HEK293 (cell line): ENCODE data around the gene FBLN5.
A peak's percentile ranks its signal among the peaks of the same experiment; 100 is the strongest.

Experiments used
- CTCF ChIA-PET: fragments of 350-600 bp; formaldehyde crosslinking; extraction: SDS; loops from one replicate; lab custom pipeline; 2021; ENCODE audit warnings: antibody characterized with exemption; lab: Yijun Ruan, JAX
- POLR2A ChIA-PET: fragments of 300-600 bp; formaldehyde crosslinking; extraction: SDS; loops from one replicate; lab custom pipeline; 2020; ENCODE audit warnings: antibody characterized with exemption, inconsistent platforms; lab: Yijun Ruan, JAX
- H3K27ac ChIP-seq: fragments of 200-500 bp; sonication (Bioruptor generic); 2 replicates; pipeline ENCODE4 v1.5.1; 2014; ENCODE audit warnings: low read depth, low read length, control low read depth, inconsistent platforms; ENCODE audit errors: extremely low read depth
- H3K36me3 ChIP-seq, 2 experiments: fragments of 200-500 bp in 1 of 2; sonication (Bioruptor generic) in 1 of 2; 1 replicate in 1 of 2; 2 replicates in 1 of 2; pipeline ENCODE4 v1.5.1; 2014 to 2017; ENCODE audit warnings: inconsistent platforms in 2 of 2, low read length in 2 of 2; ENCODE audit not compliant: control insufficient read depth in 2 of 2, insufficient read depth in 1 of 2
- H3K4me1 ChIP-seq: fragments of 200-500 bp; sonication (Bioruptor generic); 2 replicates; pipeline ENCODE4 v1.5.1; 2014; ENCODE audit warnings: mild to moderate bottlenecking, low read length, inconsistent platforms; ENCODE audit not compliant: control insufficient read depth, insufficient read depth
- H3K4me3 ChIP-seq: 2 replicates; pipeline ENCODE4 v1.5.1; 2011; ENCODE audit warnings: low read depth, mild to moderate bottlenecking, control low read depth, low read length, moderate library complexity
- H3K9me3 ChIP-seq: fragments of 200-500 bp; sonication (Bioruptor generic); 2 replicates; pipeline ENCODE4 v1.5.1; 2014; ENCODE audit warnings: low read depth, low read length, inconsistent platforms; ENCODE audit not compliant: control insufficient read depth, insufficient read depth
- BCL11B ChIP-seq: fragments of 450-650 bp; formaldehyde crosslinking; IDR thresholded peaks from 2 replicates; pipeline ENCODE4 v1.5.1; 2016; ENCODE audit warnings: low read depth, missing biosample characterization, missing genetic modification characterization
- BCL6B ChIP-seq: fragments of 450-650 bp; formaldehyde crosslinking; IDR thresholded peaks from 2 replicates; pipeline ENCODE4 v1.5.1; 2017; ENCODE audit warnings: missing biosample characterization, missing genetic modification characterization
- EGR2 ChIP-seq: fragments of 450-650 bp; formaldehyde crosslinking; IDR thresholded peaks from 2 replicates; pipeline ENCODE4 v1.5.1; 2016; ENCODE audit warnings: low read depth, missing biosample characterization, missing genetic modification characterization
- FEZF1 ChIP-seq: fragments of 450-650 bp; formaldehyde crosslinking; IDR thresholded peaks from 2 replicates; pipeline ENCODE4 v1.5.1; 2016; ENCODE audit warnings: missing biosample characterization, missing genetic modification characterization
- INSM2 ChIP-seq: fragments of 450-650 bp; formaldehyde crosslinking; IDR thresholded peaks from 2 replicates; pipeline ENCODE4 v1.5.1; 2016; ENCODE audit warnings: missing biosample characterization, missing genetic modification characterization
- KLF17 ChIP-seq: fragments of 450-650 bp; formaldehyde crosslinking; IDR thresholded peaks from 2 replicates; pipeline ENCODE4 v1.5.1; 2016; ENCODE audit warnings: missing biosample characterization, missing genetic modification characterization
- KLF9 ChIP-seq: fragments of 450-650 bp; formaldehyde crosslinking; IDR thresholded peaks from 2 replicates; pipeline ENCODE4 v1.5.1; 2016; ENCODE audit warnings: missing biosample characterization, missing genetic modification characterization, low read depth
- OVOL3 ChIP-seq: fragments of 450-650 bp; formaldehyde crosslinking; IDR thresholded peaks from 2 replicates; pipeline ENCODE4 v1.5.1; 2016; ENCODE audit warnings: missing biosample characterization, missing genetic modification characterization
- REPIN1 ChIP-seq: fragments of 450-650 bp; formaldehyde crosslinking; IDR thresholded peaks from 2 replicates; pipeline ENCODE4 v1.5.1; 2017; ENCODE audit warnings: missing biosample characterization, missing genetic modification characterization, low read depth
- SP3 ChIP-seq: fragments of 450-650 bp; formaldehyde crosslinking; IDR thresholded peaks from 2 replicates; pipeline ENCODE4 v1.5.1; 2016; ENCODE audit warnings: missing biosample characterization, missing genetic modification characterization
- ZBTB1 ChIP-seq: fragments of 450-650 bp; formaldehyde crosslinking; IDR thresholded peaks from 2 replicates; pipeline ENCODE4 v1.5.1; 2016; ENCODE audit warnings: missing biosample characterization, missing genetic modification characterization
- ZBTB20 ChIP-seq: fragments of 450-650 bp; formaldehyde crosslinking; IDR thresholded peaks from 2 replicates; pipeline ENCODE4 v1.5.1; 2016; ENCODE audit warnings: missing biosample characterization, missing genetic modification characterization
- ZFHX2 ChIP-seq: fragments of 450-650 bp; formaldehyde crosslinking; conservative IDR thresholded peaks from 2 replicates; pipeline ENCODE4 v1.5.1; 2016; ENCODE audit warnings: missing biosample characterization, missing genetic modification characterization
- ZNF114 ChIP-seq: fragments of 450-650 bp; formaldehyde crosslinking; IDR thresholded peaks from 2 replicates; pipeline ENCODE4 v1.5.0; 2017; ENCODE audit warnings: missing biosample characterization, missing genetic modification characterization
- ZNF138 ChIP-seq: fragments of 450-650 bp; formaldehyde crosslinking; IDR thresholded peaks from 2 replicates; pipeline ENCODE4 v1.5.1; 2016; ENCODE audit warnings: missing biosample characterization, missing genetic modification characterization, borderline replicate concordance
- ZNF146 ChIP-seq: fragments of 450-650 bp; formaldehyde crosslinking; IDR thresholded peaks from 2 replicates; pipeline ENCODE4 v1.5.1; 2016; ENCODE audit warnings: missing biosample characterization, missing genetic modification characterization
- ZNF416 ChIP-seq: fragments of 450-650 bp; formaldehyde crosslinking; IDR thresholded peaks from 2 replicates; pipeline ENCODE4 v1.5.1; 2016; ENCODE audit warnings: missing biosample characterization, missing genetic modification characterization
- ZNF433 ChIP-seq: fragments of 450-650 bp; formaldehyde crosslinking; IDR thresholded peaks from 2 replicates; pipeline ENCODE4 v1.5.1; 2016; ENCODE audit warnings: missing biosample characterization, missing genetic modification characterization, low read depth
- ZNF48 ChIP-seq: fragments of 450-650 bp; formaldehyde crosslinking; IDR thresholded peaks from 2 replicates; pipeline ENCODE4 v1.5.1; 2016; ENCODE audit warnings: missing biosample characterization, missing genetic modification characterization
- ZNF548 ChIP-seq: fragments of 450-650 bp; formaldehyde crosslinking; IDR thresholded peaks from 2 replicates; pipeline ENCODE4 v1.5.1; 2016; ENCODE audit warnings: missing biosample characterization, missing genetic modification characterization
- ZNF555 ChIP-seq: fragments of 450-650 bp; formaldehyde crosslinking; conservative IDR thresholded peaks from 2 replicates; pipeline ENCODE4 v1.5.1; 2017; ENCODE audit warnings: missing biosample characterization, mild to moderate bottlenecking, missing genetic modification characterization, inconsistent platforms
- ZNF596 ChIP-seq: fragments of 450-650 bp; IDR thresholded peaks from 2 replicates; pipeline ENCODE4 v1.5.0; 2018; ENCODE audit warnings: missing biosample characterization, mild to moderate bottlenecking, missing genetic modification characterization, moderate library complexity
- ZNF670 ChIP-seq: fragments of 450-650 bp; formaldehyde crosslinking; IDR thresholded peaks from 2 replicates; pipeline ENCODE4 v1.5.1; 2016; ENCODE audit warnings: missing biosample characterization, missing genetic modification characterization, low read depth
- ZNF707 ChIP-seq: fragments of 450-650 bp; formaldehyde crosslinking; IDR thresholded peaks from 2 replicates; pipeline ENCODE4 v1.5.1; 2016; ENCODE audit warnings: missing biosample characterization, missing genetic modification characterization
- ZNF785 ChIP-seq: fragments of 450-650 bp; formaldehyde crosslinking; IDR thresholded peaks from 2 replicates; pipeline ENCODE4 v1.5.1; 2016; ENCODE audit warnings: missing biosample characterization, missing genetic modification characterization
- ZSCAN16 ChIP-seq: fragments of 450-650 bp; formaldehyde crosslinking; IDR thresholded peaks from 2 replicates; pipeline ENCODE4 v1.5.1; 2016; ENCODE audit warnings: missing biosample characterization, missing genetic modification characterization

The FBLN5 gene

GRCh38 chr14:91857614-91858013 lies 89.9 kb downstream of the FBLN5 start:
- Histone ChIP-seq H3K36me3 (no peaks in the 10 kb centered on the region), H3K27ac (no peak overlapping the region), H3K4me1 (peaks cover 8% of the 10 kb centered on the region; the same call in 1 of the 2 replicates), H3K4me3 (no peak overlapping the region), H3K9me3 (no peaks in the 10 kb centered on the region)
- POLR2A ChIA-PET: interaction anchor here (0.6 kb wide), 1 partner anchor 349 kb away, joined by 4 read pairs; no protein-coding TSS in a partner anchor
- TF ChIP-seq ZNF138 (no peak), REPIN1 (tag by site-specific recombination) (no peak), FEZF1 (tag by site-specific recombination) (no peak), ZNF114 (tag by site-specific recombination) (no peak), ZNF670 (tag by site-specific recombination) (no peak), BCL11B (tag by site-specific recombination) (no peak)
- CTCF ChIA-PET: no interaction called here

- POLR2A ChIA-PET: no interaction called here
- H3K4me3 ChIP-seq: no peak overlapping the region
- H3K9me3 ChIP-seq: no peaks in the 10 kb centered on the region
- H3K27ac ChIP-seq: no peak overlapping the region
- no peaks in the 10 kb centered on the region for H3K36me3 ChIP-seq
- CTCF ChIA-PET: interaction anchor here (0.9 to 1.5 kb wide), 2 partner anchors 8 to 57 kb away, joined by 3 to 4 read pairs; no protein-coding TSS in a partner anchor
- H3K4me1 ChIP-seq: peaks cover 8% of the 10 kb centered on the region; the same call in 1 of the 2 replicates
- TF ChIP-seq ZBTB20 (tag by site-specific recombination): no peak
- peak; percentile 34; the same call in 1 of the 2 replicates for TF ChIP-seq ZFHX2 (tag by site-specific recombination)
- TF ChIP-seq EGR2: peak; percentile 65
- TF ChIP-seq, all 188 proteins: peak for 2
Measured at GRCh38 chr14:91854327-91854934, 93.1 kb downstream of the FBLN5 start.

GRCh38 chr14:91851563-91851962 lies 95.9 kb downstream of the FBLN5 start:
- no peaks in the 10 kb centered on the region for H3K9me3 ChIP-seq
- CTCF ChIA-PET: interaction anchor here (0.6 kb wide), 1 partner anchor 110 kb away, joined by 4 read pairs; no protein-coding TSS in a partner anchor
- TF ChIP-seq ZNF433 (no peak), ZNF48 (tag by site-specific recombination) (no peak), ZNF416 (tag by site-specific recombination) (no peak), ZNF707 (tag by site-specific recombination) (no peak), KLF17 (tag by site-specific recombination) (no peak), ZNF146 (tag by site-specific recombination) (no peak), BCL6B (tag by site-specific recombination) (no peak), OVOL3 (tag by site-specific recombination) (no peak), ZNF596 (tag by site-specific recombination) (no peak), FEZF1 (tag by site-specific recombination) (no peak), ZSCAN16 (tag by site-specific recombination) (no peak), SP3 (tag by site-specific recombination) (no peak), ZNF785 (tag by site-specific recombination) (no peak), ZNF555 (tag by site-specific recombination) (no peak), ZNF548 (tag by site-specific recombination) (no peak), ZBTB1 (tag by site-specific recombination) (no peak), INSM2 (no peak), KLF9 (tag by site-specific recombination) (no peak)
- TF ChIP-seq, all 188 proteins: peak for 0
- Histone ChIP-seq H3K27ac (no peak overlapping the region), H3K4me3 (no peak overlapping the region), H3K4me1 (peaks cover 3% of the 10 kb centered on the region; the same call in 1 of the 2 replicates), H3K36me3 (no peaks in the 10 kb centered on the region)
- POLR2A ChIA-PET: no interaction called here
